ENCODE measurements around the gene WWOX. TPM values are rescaled to one million over a fixed set of nuclear protein-coding genes. Genes with fewer than 3 reads are reported as not detected.

Gene WWOX
- total RNA-seq, 6 experiments from 2014 or later, result 13.0 to 24.3 (median 16.5) TPM

- TF ChIP-seq CTCF (IDR thresholded peaks at IDR 0.05), result no peak
- WGBS (ENCODE audit: insufficient coverage, low coverage, low lambda C conversion rate, missing lambda C conversion rate), result 90% methylated on average over 13 of the region's 16 CpGs
- Histone ChIP-seq H3K4me3 (no peak overlapping the region), H3K4me1 (peaks cover 0 to 6% (median 0%) of the 10 kb centered on the region in 4 donors), H3K27ac (no peak overlapping the region), H3K9me3 (no peaks in the 10 kb centered on the region), H3K27me3 (no peaks in the 10 kb centered on the region), H3K36me3 (no peaks in the 10 kb centered on the region)
- no peak for ATAC-seq
- DNase-seq, result no peak
- intact Hi-C loops (cut with DNase I), result no loop called here
Measured at GRCh38 chr16:78552106-78552675, 452.7 kb downstream of the WWOX start.

- DNase-seq, result no peak
- no peaks in the 10 kb centered on the region for H3K9me3 ChIP-seq
- intact Hi-C loops (cut with DNase I), result no loop called here
- H3K4me1 ChIP-seq, result peaks cover 0 to 11% (median 0%) of the 10 kb centered on the region in 4 donors
- WGBS (ENCODE audit: insufficient coverage, low coverage, low lambda C conversion rate, missing lambda C conversion rate), result 86% methylated on average over 1 of the region's 1 CpG
- no peaks in the 10 kb centered on the region for H3K27me3 ChIP-seq
- H3K27ac ChIP-seq, result no peak overlapping the region
- ATAC-seq, result no peak
- no peak overlapping the region for H3K4me3 ChIP-seq
- no peaks in the 10 kb centered on the region for H3K36me3 ChIP-seq
- TF ChIP-seq CTCF (IDR thresholded peaks at IDR 0.05), result no peak
- no peak for TF ChIP-seq POLR2A (IDR thresholded peaks at IDR 0.05)
Measured at GRCh38 chr16:78552716-78553115, 453.3 kb downstream of the WWOX start.

- Histone ChIP-seq H3K36me3 (no peaks in the 10 kb centered on the region), H3K27me3 (no peaks in the 10 kb centered on the region), H3K4me1 (peaks cover 0 to 11% (median 0%) of the 10 kb centered on the region in 4 donors), H3K27ac (no peak overlapping the region), H3K4me3 (no peak overlapping the region), H3K9me3 (no peaks in the 10 kb centered on the region)
- TF ChIP-seq CTCF (IDR thresholded peaks at IDR 0.05), result no peak
- no peak for TF ChIP-seq POLR2A (IDR thresholded peaks at IDR 0.05)
- DNase-seq (no peak), ATAC-seq (no peak)
- intact Hi-C loops (cut with DNase I), result no loop called here
- WGBS (ENCODE audit: insufficient coverage, low coverage, low lambda C conversion rate, missing lambda C conversion rate), result 93% methylated on average over 9 of the region's 10 CpGs
Measured at GRCh38 chr16:78553268-78554039, 454.0 kb downstream of the WWOX start.

- no peak for TF ChIP-seq CTCF (IDR thresholded peaks at IDR 0.05)
- no peak for TF ChIP-seq POLR2A (IDR thresholded peaks at IDR 0.05)
- 52% methylated on average over 15 of the region's 16 CpGs for WGBS (ENCODE audit: insufficient coverage, low coverage, low lambda C conversion rate, missing lambda C conversion rate)
- Histone ChIP-seq H3K9me3 (no peaks in the 10 kb centered on the region), H3K4me1 (peaks cover 0 to 11% (median 0%) of the 10 kb centered on the region in 4 donors), H3K27ac (no peak overlapping the region), H3K4me3 (peak overlapping the region in 2 of 3 donors; percentile 14 to 24), H3K36me3 (no peaks in the 10 kb centered on the region), H3K27me3 (no peaks in the 10 kb centered on the region)
- intact Hi-C loops (cut with DNase I), result no loop called here
- ATAC-seq, result peak; percentile 59 to 85 (median 69)
- DNase-seq, result peak in 1 of 3 donors; percentile 58
Measured at GRCh38 chr16:78556421-78556820, 457.0 kb downstream of the WWOX start.

Measured in right lobe of liver (tissue), 6 donors.